ENCODE measurements around the gene CFAP68. TPM values are rescaled to one million over a fixed set of nuclear protein-coding genes. Genes with fewer than 3 reads are reported as not detected.

The CFAP68 gene
- total and polyA plus RNA-seq, 2 experiments from 2014 or later: 9.9 to 52.8 TPM

GRCh38 chr11:111870113-111870512, 9.2 kb upstream of the CFAP68 start:
- Mint-ChIP-seq H3K27me3 (ENCODE audit: insufficient read depth, low read depth, poor library complexity) (peaks cover 6% of the 10 kb centered on the region), H3K27ac (no peak overlapping the region), H3K4me1 (peaks cover 11% of the 10 kb centered on the region; the same call in 2 of the 3 replicates), H3K9me3 (no peaks in the 10 kb centered on the region), H3K36me3 (ENCODE audit: low read depth) (peaks cover 13% of the 10 kb centered on the region), H3K4me3 (no peak overlapping the region)
- Histone ChIP-seq H3K36me3 (ENCODE audit: insufficient read depth) (0 out of 2 replicates have a peak, but pooled peaks cover 6% of the 10 kb centered on the region), H3K79me2 (replicated peaks; ENCODE audit: insufficient read depth) (no peaks in the 10 kb centered on the region), H3K4me3 (peak overlapping the region; percentile 80; the same call in 1 of the 2 replicates), H3K27me3 (ENCODE audit: insufficient read depth) (no peaks in the 10 kb centered on the region), H3K4me1 (ENCODE audit: insufficient read depth) (peaks cover 12% of the 10 kb centered on the region; the same call in 1 of the 2 replicates), H4K20me1 (replicated peaks; ENCODE audit: insufficient read depth) (no peaks in the 10 kb centered on the region), H2AFZ (no peak overlapping the region), H3K27ac (ENCODE audit: low read depth) (no peak overlapping the region), H3K4me2 (no peak overlapping the region; the same call in 1 of the 2 replicates), H3K9me2 (ENCODE audit: insufficient read depth) (no peaks in the 10 kb centered on the region), H3F3A (replicated peaks; ENCODE audit: low read depth) (no peaks in the 10 kb centered on the region)
- TF ChIP-seq EZH2 (IDR thresholded peaks at IDR 0.05; ENCODE audit: low read depth, unreplicated experiment): no peak
- TF ChIP-seq JUNB (IDR thresholded peaks at IDR 0.05; ENCODE audit: unreplicated experiment): no peak
- no peak for TF ChIP-seq NANOG (IDR thresholded peaks at IDR 0.05; ENCODE audit: borderline replicate concordance)
- no peak for TF ChIP-seq CREB1 (CRISPR knock-in tag; IDR thresholded peaks at IDR 0.05; ENCODE audit: low read depth)
- no peak for TF ChIP-seq ZNF114 (CRISPR knock-in tag; IDR thresholded peaks at IDR 0.05)
- TF ChIP-seq ZNF331 (CRISPR knock-in tag; IDR thresholded peaks at IDR 0.05; ENCODE audit: low read depth): no peak
- TF ChIP-seq REST (IDR thresholded peaks at IDR 0.05; ENCODE audit: unreplicated experiment): no peak
- TF ChIP-seq CTCF (conservative IDR thresholded peaks at IDR 0.05; ENCODE audit: low read depth in 2 of 2): no peak
- no peak for TF ChIP-seq POLR2AphosphoS5 (IDR thresholded peaks at IDR 0.05; ENCODE audit: low read depth)
- no peak for TF ChIP-seq STAT1 (IDR thresholded peaks at IDR 0.05; ENCODE audit: unreplicated experiment)
- no peak for TF ChIP-seq ZNF462 (CRISPR knock-in tag; IDR thresholded peaks at IDR 0.05)
- TF ChIP-seq ETS1 (IDR thresholded peaks at IDR 0.05): no peak
- TF ChIP-seq EZH2phosphoT487 (IDR thresholded peaks at IDR 0.05; ENCODE audit: unreplicated experiment): no peak
- DNase-seq (ENCODE audit: low spot score): no peak
- ATAC-seq: no peak

Data from GM23338 (cell line).